Fibroblast of lung (primary cell): ENCODE results near the gene HCRTR2.

ENCODE experiments used
- CTCF ChIP-seq, 2 donors: IDR thresholded peaks in 1 of 2; conservative IDR thresholded peaks in 1 of 2; 1 replicate in 1 of 2; 2 replicates in 1 of 2; pipeline ENCODE4 v1.5.1; 2011 to 2012; ENCODE audit warnings: low read length in 2 of 2, control low read depth in 1 of 2, inconsistent platforms in 1 of 2, low read depth in 1 of 2, mild to moderate bottlenecking in 1 of 2
- EZH2 ChIP-seq: IDR thresholded peaks from 2 replicates; pipeline ENCODE4 v1.5.1; 2012; ENCODE audit warnings: low read length, control low read depth, mild to moderate bottlenecking; ENCODE audit errors: missing control alignments

GRCh38 chr6:55142610-55143009, 31.7 kb upstream of the HCRTR2 start:
- TF ChIP-seq CTCF (conservative IDR thresholded peaks at IDR 0.05 in 1 of 2, IDR thresholded peaks at IDR 0.05 in 1 of 2; ENCODE audit: low read depth in 1 of 2, low read length in 2 of 2): no peak
- TF ChIP-seq EZH2: no peak
